Esophagus squamous epithelium (tissue), 4 donors: ENCODE measurements around the gene DGKD.

ENCODE experiments used
- CTCF ChIP-seq, 6 experiments: fragments of 450-650 bp in 4 of 6; fragments of 200-600 bp in 2 of 6; sonication (generic) in 2 of 6; IDR thresholded peaks; one replicate each; pipeline ENCODE4 v1.5.1; 2016 to 2019; ENCODE audit warnings: antibody characterized with exemption in 6 of 6, mild to moderate bottlenecking in 4 of 6, moderate library complexity in 4 of 6
- POLR2A ChIP-seq, 4 donors: fragments of 450-650 bp; IDR thresholded peaks; one replicate each; pipeline ENCODE4 v1.6.1; 2017; ENCODE audit warnings: antibody characterized with exemption in 4 of 4, mild to moderate bottlenecking in 4 of 4, moderate library complexity in 3 of 4

GRCh38 chr2:233408366-233409285, 54.3 kb downstream of the DGKD start:
- TF ChIP-seq CTCF (IDR thresholded peaks at IDR 0.05) (no peak), POLR2A (IDR thresholded peaks at IDR 0.05) (no peak)
